ENCODE measurements around the gene LILRB2. TPM values are rescaled to one million over a fixed set of nuclear protein-coding genes. Genes with fewer than 3 reads are reported as not detected.
"Not testable (repeated sequence)": the region's sequence is repeated elsewhere in the genome, so short reads cannot be mapped to it uniquely, and the experiment has no call there.

The LILRB2 gene
- polyA plus RNA-seq, 1 donor from 2014 or later, result 1.2 TPM

GRCh38 chr19:54312436-54313377 is 31.8 kb upstream of the LILRB2 start, which contains the start of gene LILRA5:
LILRA5 (minus strand) TSS chr19:54313166; CDS start chr19:54313019, 147 bp downstream.
- H3K27me3 Mint-ChIP-seq, result peaks cover 19% of the 10 kb centered on the region
- peak within 1 kb of the TSS in 1 of 4 donors; percentile 56 for H3K4me3 Mint-ChIP-seq
- H3K27ac Mint-ChIP-seq, result peak within 1 kb of the TSS in 1 of 3 donors; percentile 20
- H3K9me3 Mint-ChIP-seq, result no peaks in the 10 kb centered on the region
- H3K36me3 Mint-ChIP-seq, result no peaks in the 10 kb centered on the region
- peaks cover 0 to 8% (median 5%) of the 10 kb centered on the region in 3 donors for H3K4me1 Mint-ChIP-seq

GRCh38 chr19:54312011-54312410 is 31.1 kb upstream of the LILRB2 start:
- Mint-ChIP-seq H3K9me3 (no peaks in the 10 kb centered on the region), H3K4me3 (no peak overlapping the region)

GRCh38 chr19:54311486-54311885 is 30.6 kb upstream of the LILRB2 start:
- Mint-ChIP-seq H3K27me3 (peaks cover 25% of the 10 kb centered on the region), H3K36me3 (peaks cover 2% of the 10 kb centered on the region), H3K4me3 (no peak overlapping the region), H3K9me3 (no peaks in the 10 kb centered on the region), H3K4me1 (peaks cover 0 to 8% (median 5%) of the 10 kb centered on the region in 3 donors), H3K27ac (no peak overlapping the region)

More at GRCh38 chr19:54312011-54312410, 31.1 kb upstream of the LILRB2 start:
- Mint-ChIP-seq H3K27ac (no peak overlapping the region), H3K4me1 (peaks cover 0 to 8% (median 5%) of the 10 kb centered on the region in 3 donors), H3K36me3 (peaks cover 2% of the 10 kb centered on the region), H3K27me3 (peaks cover 22% of the 10 kb centered on the region)

- Mint-ChIP-seq H3K9me3 (no peaks in the 10 kb centered on the region), H3K4me3 (no peak overlapping the region), H3K27ac (no peak overlapping the region), H3K36me3 (peaks cover 2% of the 10 kb centered on the region), H3K4me1 (peaks cover 0 to 8% (median 5%) of the 10 kb centered on the region in 3 donors), H3K27me3 (peaks cover 27% of the 10 kb centered on the region)
Measured at GRCh38 chr19:54310543-54310942, 29.6 kb upstream of the LILRB2 start.

- Mint-ChIP-seq H3K36me3 (peaks cover 2% of the 10 kb centered on the region), H3K27me3 (peaks cover 30% of the 10 kb centered on the region), H3K27ac (no peak overlapping the region), H3K9me3 (no peaks in the 10 kb centered on the region), H3K4me1 (peaks cover 0 to 8% (median 5%) of the 10 kb centered on the region in 3 donors), H3K4me3 (no peak overlapping the region)
Measured at GRCh38 chr19:54309811-54310210, 28.9 kb upstream of the LILRB2 start.

- H3K9me3 Mint-ChIP-seq, result no peaks in the 10 kb centered on the region
- H3K36me3 Mint-ChIP-seq, result peaks cover 2% of the 10 kb centered on the region
- no peak overlapping the region for H3K4me3 Mint-ChIP-seq
- peaks cover 0 to 7% (median 5%) of the 10 kb centered on the region in 3 donors for H3K4me1 Mint-ChIP-seq
- H3K27ac Mint-ChIP-seq, result no peak overlapping the region
- H3K27me3 Mint-ChIP-seq, result peaks cover 36% of the 10 kb centered on the region
Measured at GRCh38 chr19:54307389-54308020, 26.6 kb upstream of the LILRB2 start.

GRCh38 chr19:54305141-54305540 is 24.2 kb upstream of the LILRB2 start:
- H3K9me3 Mint-ChIP-seq, result no peaks in the 10 kb centered on the region
- peaks cover 2% of the 10 kb centered on the region for H3K36me3 Mint-ChIP-seq
- H3K4me3 Mint-ChIP-seq, result no peak overlapping the region
- peaks cover 32% of the 10 kb centered on the region for H3K27me3 Mint-ChIP-seq
- peaks cover 0 to 8% (median 2%) of the 10 kb centered on the region in 3 donors for H3K4me1 Mint-ChIP-seq
- H3K27ac Mint-ChIP-seq, result no peak overlapping the region

- Mint-ChIP-seq H3K36me3 (peaks cover 1% of the 10 kb centered on the region), H3K4me3 (no peak overlapping the region), H3K27ac (no peak overlapping the region), H3K27me3 (peaks cover 40% of the 10 kb centered on the region), H3K9me3 (no peaks in the 10 kb centered on the region), H3K4me1 (peaks cover 0 to 10% (median 3%) of the 10 kb centered on the region in 3 donors)
Measured at GRCh38 chr19:54302257-54302656, 21.3 kb upstream of the LILRB2 start.

GRCh38 chr19:54299515-54299914 is 18.6 kb upstream of the LILRB2 start:
- Mint-ChIP-seq H3K27me3 (peaks cover 27% of the 10 kb centered on the region), H3K27ac (no peak overlapping the region), H3K4me1 (peaks cover 0 to 10% (median 3%) of the 10 kb centered on the region in 3 donors), H3K4me3 (no peak overlapping the region), H3K9me3 (peaks cover 0 to 4% (median 1%) of the 10 kb centered on the region in 3 donors), H3K36me3 (no peaks in the 10 kb centered on the region)

GRCh38 chr19:54299126-54299498 is 18.2 kb upstream of the LILRB2 start:
- Mint-ChIP-seq H3K4me3 (no peak overlapping the region), H3K27ac (no peak overlapping the region), H3K4me1 (peaks cover 0 to 8% (median 3%) of the 10 kb centered on the region in 3 donors), H3K36me3 (no peaks in the 10 kb centered on the region), H3K27me3 (peaks cover 28% of the 10 kb centered on the region), H3K9me3 (peaks cover 0 to 7% (median 5%) of the 10 kb centered on the region in 3 donors)

- Mint-ChIP-seq H3K27ac (peak overlapping the region in 1 of 3 donors; percentile 8), H3K9me3 (peaks cover 0 to 7% (median 7%) of the 10 kb centered on the region in 3 donors), H3K4me3 (no peak overlapping the region), H3K36me3 (no peaks in the 10 kb centered on the region), H3K27me3 (peaks cover 29% of the 10 kb centered on the region), H3K4me1 (peaks cover 0 to 5% (median 2%) of the 10 kb centered on the region in 3 donors)
Measured at GRCh38 chr19:54298357-54299125, 17.6 kb upstream of the LILRB2 start.

- H3K4me3 Mint-ChIP-seq, result peak overlapping the region in 2 of 4 donors; percentile 5 to 67
- peak overlapping the region in 1 of 3 donors; percentile 8 for H3K27ac Mint-ChIP-seq
- peaks cover 0 to 9% (median 7%) of the 10 kb centered on the region in 3 donors for H3K9me3 Mint-ChIP-seq
- H3K4me1 Mint-ChIP-seq, result peaks cover 0 to 5% (median 2%) of the 10 kb centered on the region in 3 donors
- no peaks in the 10 kb centered on the region for H3K36me3 Mint-ChIP-seq
- H3K27me3 Mint-ChIP-seq, result peaks cover 31% of the 10 kb centered on the region
Measured at GRCh38 chr19:54297759-54298305, 16.9 kb upstream of the LILRB2 start.

GRCh38 chr19:54294539-54294938 is 13.6 kb upstream of the LILRB2 start:
- no peaks in the 10 kb centered on the region for H3K36me3 Mint-ChIP-seq
- peaks cover 16 to 22% (median 21%) of the 10 kb centered on the region in 3 donors for H3K4me1 Mint-ChIP-seq
- peaks cover 0 to 9% (median 7%) of the 10 kb centered on the region in 3 donors for H3K9me3 Mint-ChIP-seq
- H3K4me3 Mint-ChIP-seq, result peak overlapping the region in 1 of 4 donors; percentile 34
- no peak overlapping the region for H3K27ac Mint-ChIP-seq
- H3K27me3 Mint-ChIP-seq, result peaks cover 35% of the 10 kb centered on the region

- peak overlapping the region in 1 of 3 donors; percentile 49 for H3K27ac Mint-ChIP-seq
- H3K4me3 Mint-ChIP-seq, H3K36me3 Mint-ChIP-seq, H3K9me3 Mint-ChIP-seq: not testable (repeated sequence)
- peaks cover 40 to 62% (median 54%) of the 10 kb centered on the region in 3 donors for H3K4me1 Mint-ChIP-seq
- H3K27me3 Mint-ChIP-seq, result peaks cover 17% of the 10 kb centered on the region
Measured at GRCh38 chr19:54289160-54289559, 8.2 kb upstream of the LILRB2 start.
